HepG2 (cell line): ENCODE results near the gene AKAP14. TPM values are rescaled to one million over a fixed set of nuclear protein-coding genes. Genes with fewer than 3 reads are reported as not detected.

Source experiments
- HNRNPK ChIP-seq: fragments of 200-400 bp; formaldehyde crosslinking; IDR thresholded peaks from 2 replicates; pipeline ENCODE4 v1.6.1; 2018; ENCODE audit warnings: low read length, low read depth, moderate library complexity, mild to moderate bottlenecking; ENCODE audit not compliant: poor library complexity, severe bottlenecking
- KDM2A ChIP-seq: sonication (generic); formaldehyde crosslinking; IDR thresholded peaks from 2 replicates; pipeline ENCODE4 v1.4.0; 2020; ENCODE audit warnings: low read depth, missing genetic modification reagents, borderline replicate concordance
- NCOR1 ChIP-seq: fragments of 200-600 bp; sonication (generic); IDR thresholded peaks from 2 replicates; pipeline ENCODE4 v1.7.0; 2017; ENCODE audit warnings: antibody characterized with exemption, low read length, borderline replicate concordance
- NONO ChIP-seq, 2 experiments: fragments of 450-650 bp in 1 of 2; sonication (generic) in 1 of 2; formaldehyde crosslinking in 1 of 2; IDR thresholded peaks in 1 of 2; conservative IDR thresholded peaks in 1 of 2; 2 replicates each; pipeline versions ENCODE4 v1.6.1 to v1.8.0; 2017 to 2022; ENCODE audit warnings: mild to moderate bottlenecking in 1 of 2, missing genetic modification reagents in 1 of 2, moderate library complexity in 1 of 2
- PLRG1 ChIP-seq: fragments of 450-650 bp; conservative IDR thresholded peaks from 2 replicates; pipeline ENCODE4 v1.6.1; 2016
- RXRA ChIP-seq: sonication (generic); formaldehyde crosslinking; IDR thresholded peaks from 2 replicates; pipeline ENCODE4 v1.5.1; 2020; ENCODE audit warnings: missing genetic modification reagents
- SMAD1 ChIP-seq: sonication (generic); formaldehyde crosslinking; IDR thresholded peaks from 2 replicates; pipeline ENCODE4 v1.4.0; 2020; ENCODE audit warnings: missing genetic modification reagents, low read depth, mild to moderate bottlenecking, borderline replicate concordance
- SMYD3 ChIP-seq: sonication (generic); formaldehyde crosslinking; IDR thresholded peaks from 2 replicates; pipeline ENCODE4 v1.8.1; 2023; ENCODE audit warnings: mild to moderate bottlenecking, missing genetic modification reagents
- ZKSCAN5 ChIP-seq: sonication (generic); formaldehyde crosslinking; IDR thresholded peaks from 2 replicates; pipeline ENCODE4 v1.5.1; 2020; ENCODE audit warnings: mild to moderate bottlenecking, missing genetic modification reagents
- ZNF230 ChIP-seq: sonication (generic); formaldehyde crosslinking; IDR thresholded peaks from 2 replicates; pipeline ENCODE4 v1.4.0; 2020; ENCODE audit warnings: mild to moderate bottlenecking, missing genetic modification reagents
- ZNF256 ChIP-seq: sonication (generic); formaldehyde crosslinking; conservative IDR thresholded peaks from 2 replicates; pipeline ENCODE4 v1.4.0; 2020; ENCODE audit warnings: missing genetic modification reagents
- ZNF451 ChIP-seq: sonication (generic); formaldehyde crosslinking; IDR thresholded peaks from 2 replicates; pipeline ENCODE4 v1.5.0; 2020; ENCODE audit warnings: mild to moderate bottlenecking, missing genetic modification reagents
- ZNF589 ChIP-seq: sonication (generic); formaldehyde crosslinking; conservative IDR thresholded peaks from 2 replicates; pipeline ENCODE4 v1.8.0; 2022; ENCODE audit warnings: mild to moderate bottlenecking, moderate library complexity, missing genetic modification reagents
- ZNF747 ChIP-seq: sonication (generic); formaldehyde crosslinking; IDR thresholded peaks from 2 replicates; pipeline ENCODE4 v1.8.1; 2023; ENCODE audit warnings: missing genetic modification reagents, mild to moderate bottlenecking, borderline replicate concordance
- ZNF850 ChIP-seq: sonication (generic); formaldehyde crosslinking; conservative IDR thresholded peaks from 2 replicates; pipeline ENCODE4 v1.9.0; 2021; ENCODE audit warnings: mild to moderate bottlenecking, missing genetic modification reagents
- polyA plus RNA-seq, 8 experiments: library from polyadenylated mRNA; depleted of rRNA in 3 of 8; stranded (reverse) in 7 of 8; unstranded in 1 of 8; fragments of >200 nt; fragmentation: Illumina TruSeq in 4 of 8; extraction: Trizol in 4 of 8; gene quantifications; 2 replicates each; pipeline versions ENCODE4 v1.2.1 to v1.2.3, GENCODE V29; 2011 to 2016; ENCODE audit warnings: low read depth in 4 of 8, missing spikeins in 1 of 8, mixed read lengths in 1 of 8; ENCODE audit not compliant: insufficient read depth in 1 of 8
- total RNA-seq, 5 experiments: library from RNA; depleted of rRNA; stranded (reverse); fragments of >200 nt; fragmentation: Illumina TruSeq; extraction: Trizol; gene quantifications; 2 replicates each; pipeline ENCODE4 v1.2.3, GENCODE V29; 2016; ENCODE audit warnings: low read depth in 1 of 5
- TF ChIP-seq, protein P1 (sequence below), 2 experiments: IDR thresholded peaks; 2 replicates each; pipeline ENCODE4 v1.6.1; 2011 to 2012; ENCODE audit warnings: low read length in 2 of 2, borderline replicate concordance in 1 of 2, low read depth in 1 of 2, mild to moderate bottlenecking in 1 of 2, moderate library complexity in 1 of 2
- TF ChIP-seq, protein P2 (sequence below): sonication (generic); formaldehyde crosslinking; IDR thresholded peaks from 2 replicates; pipeline ENCODE4 v1.5.1; 2020; ENCODE audit warnings: mild to moderate bottlenecking, missing genetic modification reagents, borderline replicate concordance

The AKAP14 gene
- total and polyA plus RNA-seq, 2 of the 13 experiments (the other 11 are each of a cell fraction or from before 2014, with no cell fraction given) = 0.20 to 1.7 TPM

DNA sequence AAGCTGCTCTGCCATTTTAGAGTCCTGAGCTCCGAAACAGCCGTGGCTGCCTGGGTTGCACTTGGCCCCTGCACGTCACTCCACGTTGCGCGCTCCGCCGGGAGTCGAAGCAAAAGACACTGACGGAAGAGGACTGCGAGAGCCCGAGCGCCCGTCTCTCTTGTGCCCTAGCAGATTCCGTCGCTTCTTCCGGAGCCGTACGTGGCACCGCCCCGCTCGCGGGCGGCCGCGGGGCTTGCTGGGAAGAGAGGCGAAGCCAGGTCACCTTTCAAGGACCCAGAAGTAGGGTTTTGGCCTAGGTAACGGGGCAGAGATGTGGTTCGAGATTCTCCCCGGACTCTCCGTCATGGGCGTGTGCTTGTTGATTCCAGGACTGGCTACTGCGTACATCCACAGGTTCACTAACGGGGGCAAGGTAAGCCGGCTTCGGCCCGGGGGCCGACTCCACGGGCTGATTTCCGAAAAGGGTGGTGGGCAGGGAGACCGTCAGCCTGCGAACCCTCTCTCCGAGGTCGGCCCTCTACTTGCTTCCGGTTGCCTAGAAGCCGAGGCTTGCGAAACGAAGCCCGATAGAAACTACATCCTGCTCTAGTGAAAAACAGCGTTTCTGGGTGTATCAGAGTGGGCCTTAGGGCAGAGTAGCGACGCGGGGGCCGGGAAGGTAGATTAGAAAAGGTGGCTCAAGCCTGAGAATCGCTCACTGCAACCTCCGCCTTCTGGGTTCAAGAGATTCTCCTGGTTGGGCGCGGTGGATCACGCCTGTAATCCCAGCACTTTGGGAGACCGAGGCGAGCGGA is 23.9 kb upstream of the AKAP14 start, which contains the start of the genes NDUFA1 and RNF113A (continued):
- TF ChIP-seq, protein P1, sequence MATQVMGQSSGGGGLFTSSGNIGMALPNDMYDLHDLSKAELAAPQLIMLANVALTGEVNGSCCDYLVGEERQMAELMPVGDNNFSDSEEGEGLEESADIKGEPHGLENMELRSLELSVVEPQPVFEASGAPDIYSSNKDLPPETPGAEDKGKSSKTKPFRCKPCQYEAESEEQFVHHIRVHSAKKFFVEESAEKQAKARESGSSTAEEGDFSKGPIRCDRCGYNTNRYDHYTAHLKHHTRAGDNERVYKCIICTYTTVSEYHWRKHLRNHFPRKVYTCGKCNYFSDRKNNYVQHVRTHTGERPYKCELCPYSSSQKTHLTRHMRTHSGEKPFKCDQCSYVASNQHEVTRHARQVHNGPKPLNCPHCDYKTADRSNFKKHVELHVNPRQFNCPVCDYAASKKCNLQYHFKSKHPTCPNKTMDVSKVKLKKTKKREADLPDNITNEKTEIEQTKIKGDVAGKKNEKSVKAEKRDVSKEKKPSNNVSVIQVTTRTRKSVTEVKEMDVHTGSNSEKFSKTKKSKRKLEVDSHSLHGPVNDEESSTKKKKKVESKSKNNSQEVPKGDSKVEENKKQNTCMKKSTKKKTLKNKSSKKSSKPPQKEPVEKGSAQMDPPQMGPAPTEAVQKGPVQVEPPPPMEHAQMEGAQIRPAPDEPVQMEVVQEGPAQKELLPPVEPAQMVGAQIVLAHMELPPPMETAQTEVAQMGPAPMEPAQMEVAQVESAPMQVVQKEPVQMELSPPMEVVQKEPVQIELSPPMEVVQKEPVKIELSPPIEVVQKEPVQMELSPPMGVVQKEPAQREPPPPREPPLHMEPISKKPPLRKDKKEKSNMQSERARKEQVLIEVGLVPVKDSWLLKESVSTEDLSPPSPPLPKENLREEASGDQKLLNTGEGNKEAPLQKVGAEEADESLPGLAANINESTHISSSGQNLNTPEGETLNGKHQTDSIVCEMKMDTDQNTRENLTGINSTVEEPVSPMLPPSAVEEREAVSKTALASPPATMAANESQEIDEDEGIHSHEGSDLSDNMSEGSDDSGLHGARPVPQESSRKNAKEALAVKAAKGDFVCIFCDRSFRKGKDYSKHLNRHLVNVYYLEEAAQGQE (IDR thresholded peaks at IDR 0.05; ENCODE audit: borderline replicate concordance in 1 of 2, low read depth in 1 of 2, low read length in 2 of 2) = peak in 1 of 2 experiments; percentile 39; a peak in 1 of 4 replicates
- TF ChIP-seq SMYD3 (CRISPR knock-in tag) = 0 out of 2 replicates have a peak, but pooled peaks have one; percentile 71
- TF ChIP-seq KDM2A (CRISPR knock-in tag) = peak; percentile 71; the same call in 1 of the 2 replicates
- TF ChIP-seq NCOR1 = no peak
- no peak for TF ChIP-seq ZKSCAN5 (CRISPR knock-in tag)
- no peak for TF ChIP-seq ZNF850 (CRISPR knock-in tag)
- TF ChIP-seq ZNF256 (CRISPR knock-in tag) = 0 out of 2 replicates have a peak, but pooled peaks have one; percentile 73
- TF ChIP-seq, protein P2, sequence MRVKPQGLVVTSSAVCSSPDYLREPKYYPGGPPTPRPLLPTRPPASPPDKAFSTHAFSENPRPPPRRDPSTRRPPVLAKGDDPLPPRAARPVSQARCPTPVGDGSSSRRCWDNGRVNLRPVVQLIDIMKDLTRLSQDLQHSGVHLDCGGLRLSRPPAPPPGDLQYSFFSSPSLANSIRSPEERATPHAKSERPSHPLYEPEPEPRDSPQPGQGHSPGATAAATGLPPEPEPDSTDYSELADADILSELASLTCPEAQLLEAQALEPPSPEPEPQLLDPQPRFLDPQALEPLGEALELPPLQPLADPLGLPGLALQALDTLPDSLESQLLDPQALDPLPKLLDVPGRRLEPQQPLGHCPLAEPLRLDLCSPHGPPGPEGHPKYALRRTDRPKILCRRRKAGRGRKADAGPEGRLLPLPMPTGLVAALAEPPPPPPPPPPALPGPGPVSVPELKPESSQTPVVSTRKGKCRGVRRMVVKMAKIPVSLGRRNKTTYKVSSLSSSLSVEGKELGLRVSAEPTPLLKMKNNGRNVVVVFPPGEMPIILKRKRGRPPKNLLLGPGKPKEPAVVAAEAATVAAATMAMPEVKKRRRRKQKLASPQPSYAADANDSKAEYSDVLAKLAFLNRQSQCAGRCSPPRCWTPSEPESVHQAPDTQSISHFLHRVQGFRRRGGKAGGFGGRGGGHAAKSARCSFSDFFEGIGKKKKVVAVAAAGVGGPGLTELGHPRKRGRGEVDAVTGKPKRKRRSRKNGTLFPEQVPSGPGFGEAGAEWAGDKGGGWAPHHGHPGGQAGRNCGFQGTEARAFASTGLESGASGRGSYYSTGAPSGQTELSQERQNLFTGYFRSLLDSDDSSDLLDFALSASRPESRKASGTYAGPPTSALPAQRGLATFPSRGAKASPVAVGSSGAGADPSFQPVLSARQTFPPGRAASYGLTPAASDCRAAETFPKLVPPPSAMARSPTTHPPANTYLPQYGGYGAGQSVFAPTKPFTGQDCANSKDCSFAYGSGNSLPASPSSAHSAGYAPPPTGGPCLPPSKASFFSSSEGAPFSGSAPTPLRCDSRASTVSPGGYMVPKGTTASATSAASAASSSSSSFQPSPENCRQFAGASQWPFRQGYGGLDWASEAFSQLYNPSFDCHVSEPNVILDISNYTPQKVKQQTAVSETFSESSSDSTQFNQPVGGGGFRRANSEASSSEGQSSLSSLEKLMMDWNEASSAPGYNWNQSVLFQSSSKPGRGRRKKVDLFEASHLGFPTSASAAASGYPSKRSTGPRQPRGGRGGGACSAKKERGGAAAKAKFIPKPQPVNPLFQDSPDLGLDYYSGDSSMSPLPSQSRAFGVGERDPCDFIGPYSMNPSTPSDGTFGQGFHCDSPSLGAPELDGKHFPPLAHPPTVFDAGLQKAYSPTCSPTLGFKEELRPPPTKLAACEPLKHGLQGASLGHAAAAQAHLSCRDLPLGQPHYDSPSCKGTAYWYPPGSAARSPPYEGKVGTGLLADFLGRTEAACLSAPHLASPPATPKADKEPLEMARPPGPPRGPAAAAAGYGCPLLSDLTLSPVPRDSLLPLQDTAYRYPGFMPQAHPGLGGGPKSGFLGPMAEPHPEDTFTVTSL (CRISPR knock-in tag) = no peak
- no peak for TF ChIP-seq ZNF451
- peak; percentile 57; the same call in 1 of the 2 replicates for TF ChIP-seq RXRA (CRISPR knock-in tag)
- no peak for TF ChIP-seq PLRG1
- TF ChIP-seq ZNF589 (CRISPR knock-in tag) = no peak
- no peak for TF ChIP-seq HNRNPK
- no peak for TF ChIP-seq ZNF230 (CRISPR knock-in tag)
- peak; percentile 67; the same call in 1 of the 2 replicates for TF ChIP-seq ZNF747 (CRISPR knock-in tag)
- 0 out of 2 replicates have a peak, but pooled peaks have one; percentile 75 for TF ChIP-seq SMAD1 (CRISPR knock-in tag)
- TF ChIP-seq NONO (IDR thresholded peaks at IDR 0.05) = no peak
- peak; percentile 82 for TF ChIP-seq NONO (CRISPR knock-in tag; conservative IDR thresholded peaks at IDR 0.05)
